Measurements from ENCODE around the gene RUNDC1.
"Not testable (repeated sequence)": the region's sequence is repeated elsewhere in the genome, so short reads cannot be mapped to it uniquely, and the experiment has no call there.

The RUNDC1 gene

DNA sequence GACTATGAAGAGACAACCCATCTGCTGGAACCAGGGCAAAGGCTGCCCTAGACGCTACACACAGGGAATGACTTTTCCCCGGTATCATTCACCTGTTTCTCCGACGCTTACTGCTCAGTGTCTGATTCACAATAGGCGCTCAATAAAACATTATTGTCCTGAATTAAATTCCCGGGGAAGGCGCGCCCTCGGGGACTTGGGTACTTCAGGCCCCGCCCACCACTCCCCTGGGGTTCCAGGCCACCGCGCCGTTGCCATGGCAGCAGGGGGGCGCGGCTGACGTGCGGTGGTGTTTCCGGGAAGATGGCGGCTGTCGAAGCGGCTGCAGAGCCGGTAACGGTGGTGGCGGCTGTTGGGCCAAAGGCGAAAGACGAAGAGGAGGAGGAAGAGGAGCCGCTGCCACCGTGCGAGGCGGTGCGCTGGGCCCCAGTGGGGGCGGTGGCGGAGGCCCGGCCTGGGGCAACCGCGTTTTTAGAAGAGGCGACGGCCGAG, at the start of gene RUNDC1:
Gene RUNDC1 (plus strand): TSS at position 292 of the 492 bp plus-strand sequence. CDS start 12 bp downstream, at position 304.
- peak; percentile 88 to 90 for DNase-seq (ENCODE audit: low read depth in 2 of 2)

DNA sequence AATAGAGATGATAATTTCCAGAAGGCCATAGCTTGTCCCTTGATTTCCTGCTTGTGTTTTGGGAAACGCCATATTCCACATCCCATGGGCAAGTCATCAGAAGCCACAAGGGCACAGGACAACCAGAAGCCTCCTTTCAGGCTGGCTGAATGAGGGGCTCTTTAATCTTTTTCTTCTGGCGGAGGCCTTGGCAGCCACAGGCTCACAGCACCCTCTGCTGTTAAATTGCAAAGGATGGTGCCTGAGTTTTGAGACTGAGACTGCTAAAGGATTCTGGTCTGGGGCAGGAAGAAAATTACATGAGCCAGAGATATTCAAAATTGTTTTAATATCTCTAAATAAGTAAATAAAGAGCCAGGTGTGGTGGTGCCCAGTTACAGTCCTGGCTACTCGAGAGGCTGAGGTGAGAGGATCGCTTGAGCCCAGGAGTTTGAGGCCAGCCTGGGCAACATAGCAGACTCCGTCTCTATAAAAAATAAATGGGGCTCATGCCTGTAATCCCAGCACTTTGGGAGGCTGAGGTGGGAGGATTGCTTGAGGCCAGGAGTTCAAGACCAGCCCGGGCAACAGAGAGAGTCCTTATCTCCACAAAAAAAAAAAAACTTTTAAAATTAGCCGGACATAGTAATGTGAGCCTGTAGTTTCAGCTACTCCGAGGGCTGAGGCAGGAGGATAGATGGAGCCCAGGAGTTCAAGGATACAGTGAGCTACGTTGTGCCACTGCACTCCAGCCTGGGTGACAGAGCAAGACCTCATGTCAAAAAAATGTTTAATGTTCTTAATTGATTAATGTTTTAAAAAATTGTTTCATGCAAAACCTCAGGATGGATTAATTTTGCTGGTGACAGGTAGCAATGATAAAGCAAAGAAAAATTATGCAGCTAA, 42.4 kb upstream of the RUNDC1 start:
- peak; percentile 3 to 9 for DNase-seq (ENCODE audit: low read depth in 2 of 2)

DNA sequence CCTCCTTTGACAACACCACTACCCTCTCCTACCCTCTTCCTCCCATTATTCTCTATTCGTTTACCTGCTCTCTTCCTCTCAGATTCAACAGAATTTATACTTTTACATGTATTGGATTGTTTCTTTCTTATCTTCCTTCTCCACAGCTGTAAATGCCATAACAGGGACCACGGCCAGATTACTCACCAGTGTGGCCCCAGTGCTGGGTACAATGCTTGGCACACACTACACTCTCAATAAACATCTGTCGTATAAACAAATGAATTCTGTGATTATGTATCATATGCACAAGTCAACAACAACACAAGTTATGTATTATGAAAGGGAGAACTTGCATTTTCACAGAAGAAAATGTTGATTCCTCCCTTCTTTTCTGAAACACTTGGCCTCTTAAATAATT, 36.2 kb upstream of the RUNDC1 start:
- no peak for DNase-seq (ENCODE audit: low read depth in 2 of 2)

DNA sequence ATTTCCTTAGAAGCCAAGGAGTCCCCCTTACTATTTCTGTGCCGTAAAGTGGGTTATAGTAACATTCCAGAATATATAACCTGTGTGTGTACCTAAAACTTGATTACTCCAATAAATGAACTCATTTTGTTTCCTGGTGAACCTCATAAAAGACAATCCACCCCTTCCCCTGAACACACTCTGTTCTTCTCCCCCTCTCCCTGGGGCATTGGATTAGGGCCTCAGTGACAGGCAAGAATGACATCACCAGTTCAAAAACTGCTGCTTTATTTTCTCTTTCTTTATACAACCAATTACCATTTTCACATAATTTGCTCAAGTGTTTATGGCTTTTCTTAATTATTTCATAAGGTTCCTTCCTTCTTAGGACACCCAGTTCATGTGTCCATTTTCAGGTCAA, 33.6 kb upstream of the RUNDC1 start:
- no peak for DNase-seq (ENCODE audit: low read depth in 2 of 2)

DNA sequence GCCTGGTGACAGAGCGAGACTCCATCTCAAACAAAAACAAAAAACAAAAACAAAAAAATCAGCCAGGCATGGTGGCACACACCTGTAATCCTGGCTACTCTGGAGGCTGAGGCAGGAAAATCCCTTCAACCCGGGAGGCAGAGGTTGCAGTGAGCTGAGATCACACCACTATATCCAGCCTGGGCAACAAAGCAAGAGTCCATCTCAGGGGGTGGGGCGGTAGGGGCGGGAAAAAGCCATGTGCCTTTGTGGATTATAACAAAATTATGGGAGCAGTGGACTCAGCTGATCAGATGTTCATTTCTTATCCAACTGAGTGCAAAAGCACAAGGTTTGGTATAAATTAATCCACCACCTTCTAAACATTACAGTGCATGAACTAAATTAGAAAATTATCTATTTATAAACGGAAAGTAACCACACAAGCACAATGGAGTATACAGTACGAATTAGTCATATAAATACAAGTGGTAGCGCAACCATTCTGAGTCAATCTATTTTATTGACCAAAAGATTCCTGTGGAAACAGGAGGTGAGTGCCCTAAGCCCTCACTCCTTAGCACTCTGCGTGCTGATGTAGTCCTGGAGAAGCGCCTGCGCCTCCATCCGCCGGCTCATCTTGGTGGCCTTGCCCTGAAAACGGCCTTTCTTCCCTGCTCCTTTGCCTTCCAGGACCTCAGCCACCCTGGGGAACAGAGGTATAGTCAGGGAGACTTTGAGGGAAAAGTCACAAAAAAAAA, 30.2 kb upstream of the RUNDC1 start:
- DNase-seq (ENCODE audit: low read depth in 2 of 2), result no peak

DNA sequence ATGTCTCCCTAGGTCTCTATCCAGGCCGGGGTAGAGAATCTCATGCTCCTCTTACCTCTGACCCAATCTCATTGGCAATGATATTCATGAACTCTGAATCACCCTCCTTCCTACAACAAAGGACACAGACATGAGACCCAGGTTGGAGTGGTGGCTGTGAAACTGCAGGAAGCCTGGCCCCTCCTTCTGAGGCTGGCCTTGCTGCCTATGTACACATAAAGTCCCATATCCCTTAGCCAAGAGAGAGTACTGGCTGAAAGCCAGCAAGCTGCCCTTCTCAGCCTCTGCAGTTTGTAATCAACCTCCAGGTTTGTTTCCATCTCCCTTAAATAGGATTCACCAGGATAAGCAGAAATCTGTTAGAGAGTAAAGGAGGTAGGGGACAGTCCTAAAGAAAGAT, 26.7 kb upstream of the RUNDC1 start:
- no peak for DNase-seq (ENCODE audit: low read depth in 2 of 2)

DNA sequence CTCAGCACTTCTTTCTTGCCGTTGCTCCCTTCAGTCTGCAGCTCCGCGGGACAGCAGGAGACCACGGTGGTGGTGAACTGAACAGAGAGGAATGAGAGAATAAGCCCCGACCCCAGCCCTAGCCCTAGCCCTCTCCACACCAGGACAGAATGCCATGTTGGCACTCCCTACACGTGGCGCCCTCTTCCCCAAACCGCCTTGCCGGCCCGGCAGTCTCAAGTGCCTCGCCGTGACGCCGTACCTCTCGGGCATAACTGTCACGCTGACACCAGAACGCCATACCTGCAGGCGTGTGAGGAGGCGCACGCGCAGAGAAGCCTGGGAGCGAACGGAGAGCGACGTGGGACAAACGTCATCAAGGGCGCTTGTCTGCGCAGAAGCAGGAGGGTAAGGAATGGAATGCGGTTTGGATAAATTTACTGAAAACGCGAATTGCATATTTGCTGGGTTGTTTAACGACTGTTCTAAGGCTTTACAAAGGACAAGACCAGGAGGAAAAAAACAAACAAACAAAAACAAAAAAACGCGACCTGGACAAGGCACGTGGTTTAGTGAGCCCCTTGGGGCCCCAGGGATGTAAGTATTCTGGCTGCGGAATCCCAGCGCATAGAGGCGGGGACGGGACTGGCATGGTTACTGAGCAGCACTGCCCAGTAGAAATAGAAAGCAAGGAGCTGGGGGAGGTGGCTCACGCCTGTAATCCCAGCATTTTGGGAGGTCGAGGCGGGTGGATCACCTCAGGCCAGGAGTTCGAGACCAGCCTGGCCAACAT, 16.0 kb upstream of the RUNDC1 start, which contains the start of gene AARSD1:
Gene AARSD1 (minus strand): TSS at position 294 of the 772 bp plus-strand sequence. CDS start 14 bp downstream, at position 280.
- peak; percentile 85 to 87 for DNase-seq (ENCODE audit: low read depth in 2 of 2)

DNA sequence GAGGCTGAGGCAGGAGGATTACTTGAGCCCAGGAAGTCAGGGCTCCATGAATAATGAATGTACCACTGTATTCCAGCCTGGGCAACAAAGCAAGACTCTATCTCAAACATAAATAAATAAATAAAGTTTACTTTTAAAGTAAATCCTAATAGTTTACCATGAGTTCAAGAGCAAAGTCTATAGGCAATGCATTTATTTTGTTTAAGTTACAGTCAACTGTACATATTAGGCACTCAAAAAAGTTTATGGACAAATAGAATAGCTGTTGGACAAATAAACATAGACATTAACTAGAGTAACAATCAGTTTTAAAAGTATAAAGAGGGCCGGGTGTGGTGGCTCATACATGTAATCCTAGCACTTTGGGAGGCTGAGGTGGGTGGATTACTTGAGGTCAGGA, 12.4 kb upstream of the RUNDC1 start:
- no peak for DNase-seq (ENCODE audit: low read depth in 2 of 2)

DNA sequence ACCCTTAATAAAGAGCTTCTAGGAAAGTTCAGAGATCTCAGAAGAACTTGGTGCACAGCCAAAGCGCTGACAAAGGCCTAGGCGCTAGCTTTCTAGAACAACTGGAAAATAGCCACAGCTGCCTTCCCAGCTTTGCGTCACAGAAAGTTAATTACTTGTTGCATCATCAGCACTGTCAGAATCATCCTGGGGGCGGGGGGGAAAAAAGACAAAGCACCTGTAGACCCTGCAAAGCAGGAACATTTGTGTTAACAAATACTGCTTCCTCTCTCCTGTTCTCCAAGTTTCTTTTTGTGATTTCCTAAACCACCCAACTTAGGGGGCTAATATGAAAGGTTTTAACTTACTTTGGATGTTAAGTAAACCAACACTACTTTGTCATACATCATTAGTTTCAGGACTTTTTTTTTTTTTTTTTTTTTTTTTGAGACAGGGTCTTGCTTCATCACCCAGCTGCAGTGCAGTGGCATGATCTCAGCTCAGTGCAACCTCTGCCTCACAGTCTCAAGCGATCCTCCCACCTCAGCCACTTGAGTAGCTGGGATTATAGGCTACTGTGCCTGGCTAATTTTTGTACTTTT, 11.3 kb upstream of the RUNDC1 start:
- no peak for DNase-seq (ENCODE audit: low read depth in 2 of 2)

DNA sequence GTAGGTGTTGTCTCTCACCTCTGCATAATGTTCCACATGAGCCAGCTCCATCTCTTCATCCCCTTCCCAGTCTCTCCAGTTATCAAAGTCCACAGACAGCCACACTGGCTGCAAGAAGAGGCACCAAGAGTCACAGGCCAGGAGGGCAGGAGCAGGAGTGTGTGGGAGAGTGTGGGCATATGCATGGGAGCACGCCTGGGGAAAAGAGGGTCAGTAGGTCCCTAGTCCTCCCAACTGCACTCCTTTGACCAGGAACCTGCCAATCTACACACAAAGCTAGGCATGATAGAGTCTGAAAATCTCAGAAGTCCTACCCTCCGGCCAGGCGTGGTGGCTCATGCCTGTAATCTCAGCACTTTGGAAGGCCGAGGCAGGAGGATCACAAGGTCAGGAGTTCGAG, 8.8 kb upstream of the RUNDC1 start:
- no peak for DNase-seq (ENCODE audit: low read depth in 2 of 2)

DNA sequence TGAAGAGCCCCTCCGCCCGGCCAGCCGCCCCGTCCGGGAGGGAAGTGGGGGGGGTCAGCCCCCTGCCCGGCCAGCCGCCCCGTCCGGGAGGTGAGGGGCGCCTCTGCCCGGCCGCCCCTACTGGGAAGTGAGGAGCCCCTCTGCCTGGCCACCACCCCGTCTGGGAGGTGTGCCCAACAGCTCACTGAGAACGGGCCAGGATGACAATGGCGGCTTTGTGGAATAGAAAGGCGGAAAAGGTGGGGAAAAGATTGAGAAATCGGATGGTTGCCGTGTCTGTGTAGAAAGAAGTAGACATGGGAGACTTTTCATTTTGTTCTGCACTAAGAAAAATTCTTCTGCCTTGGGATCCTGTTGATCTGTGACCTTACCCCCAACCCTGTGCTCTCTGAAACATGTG, 7.0 kb upstream of the RUNDC1 start:
- not testable (repeated sequence) for DNase-seq (ENCODE audit: low read depth in 2 of 2)

DNA sequence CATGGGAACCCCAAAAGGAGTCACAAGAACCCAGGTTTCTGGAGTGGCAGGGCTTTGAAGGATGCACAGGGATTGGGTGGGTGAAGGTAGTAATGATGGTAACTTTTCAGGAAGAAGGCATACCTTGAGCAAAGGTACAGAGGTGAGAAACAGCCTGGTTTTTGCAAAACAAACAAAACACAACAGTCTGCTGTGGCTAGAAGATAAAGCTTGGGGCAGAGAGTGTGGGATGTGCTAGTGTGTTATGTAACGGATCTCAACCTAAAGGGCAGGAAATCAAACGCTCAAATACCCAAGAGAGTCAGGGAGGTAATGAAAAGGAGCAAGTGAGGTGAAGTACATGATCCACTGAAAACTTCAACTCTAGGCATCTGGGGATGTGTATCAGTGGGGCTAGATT, 5.1 kb upstream of the RUNDC1 start:
- DNase-seq (ENCODE audit: low read depth in 2 of 2), result no peak

DNA sequence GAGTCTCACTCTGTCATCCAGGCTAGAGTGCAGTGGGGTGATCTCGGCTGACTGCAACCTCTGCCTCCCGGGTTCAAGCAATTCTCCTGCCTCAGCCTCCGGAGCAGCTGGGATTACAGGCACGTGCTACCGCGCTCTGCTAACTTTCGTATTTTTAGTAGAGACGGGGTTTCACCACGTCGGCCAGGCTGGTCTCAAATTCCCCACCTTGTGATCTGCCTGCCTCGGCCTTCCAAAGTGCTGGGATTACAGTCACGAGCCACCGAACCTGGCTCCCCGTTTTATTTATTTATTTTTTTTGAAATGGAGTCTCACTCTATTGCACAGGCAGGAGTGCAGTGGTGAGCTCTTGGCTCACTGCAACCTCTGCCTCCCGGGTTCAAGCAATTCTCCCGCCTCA, 4.7 kb upstream of the RUNDC1 start:
- DNase-seq (ENCODE audit: low read depth in 2 of 2), result not testable (repeated sequence)

DNA sequence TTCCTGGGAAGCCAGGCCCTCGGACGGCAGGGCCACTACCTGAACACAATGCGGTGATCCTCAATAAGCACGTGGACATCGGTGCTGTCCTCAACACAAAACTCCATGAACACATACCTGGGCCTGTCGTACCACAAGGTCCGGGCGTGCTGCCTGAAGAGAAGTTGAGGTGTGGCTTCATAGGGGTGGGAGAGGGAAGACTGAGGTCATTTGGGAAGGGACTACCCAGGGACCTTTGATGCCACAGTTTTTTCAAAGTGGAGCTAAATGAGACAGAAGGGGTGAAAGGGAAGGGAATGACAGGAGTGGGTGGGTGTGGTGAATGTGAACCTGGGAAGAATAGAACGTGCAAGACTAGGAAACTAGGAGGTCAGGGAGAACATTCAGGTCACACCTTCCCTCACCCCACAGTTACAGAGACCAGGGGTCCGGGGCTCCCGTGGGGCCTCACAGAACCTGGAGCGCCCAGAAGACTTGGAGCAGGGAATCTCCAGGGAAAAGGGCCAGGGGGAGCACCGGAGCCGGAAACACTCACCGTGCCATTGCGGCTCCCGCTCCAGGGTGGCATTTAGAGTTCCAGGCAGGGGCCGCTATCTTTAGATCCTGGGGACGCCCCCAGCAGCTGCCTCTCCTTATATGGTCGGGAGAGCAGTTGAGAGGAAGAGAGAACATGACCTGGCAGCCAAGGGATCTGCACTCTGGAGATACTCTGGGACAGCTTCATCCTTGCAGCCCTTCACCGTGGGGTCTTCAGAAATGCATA, 673 bp upstream of the RUNDC1 start, which contains the start of gene PTGES3L:
Gene PTGES3L (minus strand): TSS at position 570 of the 763 bp plus-strand sequence. CDS start 27 bp downstream, at position 543.
- peak in 1 of 2 donors; percentile 18 for DNase-seq (ENCODE audit: low read depth in 2 of 2)

DNA sequence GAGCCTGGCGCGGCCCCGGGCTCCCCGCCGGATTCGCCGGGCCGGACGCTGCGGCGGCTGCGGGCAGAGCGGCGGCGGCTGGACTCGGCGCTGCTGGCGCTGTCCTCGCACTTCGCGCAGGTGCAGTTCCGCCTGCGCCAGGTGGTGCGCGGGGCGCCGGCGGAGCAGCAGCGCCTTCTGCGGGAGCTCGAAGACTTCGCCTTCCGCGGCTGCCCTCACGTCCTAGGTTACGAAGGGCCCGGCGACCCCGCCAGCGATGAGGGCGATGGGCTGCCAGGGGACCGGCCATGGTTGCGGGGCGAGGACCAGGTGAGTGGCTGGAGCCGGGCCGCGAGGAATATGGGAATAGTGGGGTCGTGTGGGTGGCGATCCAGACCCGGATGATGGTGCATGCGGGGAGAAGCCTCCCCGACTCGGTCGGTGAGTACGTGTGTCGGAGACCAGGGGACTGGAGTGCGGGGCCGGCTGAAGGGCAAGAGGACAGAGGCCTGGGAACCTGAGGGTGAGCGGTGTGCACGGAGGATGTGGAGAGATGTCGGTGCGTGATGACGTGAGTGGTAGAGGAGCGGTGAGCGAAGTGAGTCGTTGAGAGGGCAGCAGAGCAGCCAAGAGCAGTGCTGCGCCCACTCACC, 517 bp downstream of the RUNDC1 start:
- DNase-seq (ENCODE audit: low read depth in 2 of 2), result peak; percentile 57 to 68

DNA sequence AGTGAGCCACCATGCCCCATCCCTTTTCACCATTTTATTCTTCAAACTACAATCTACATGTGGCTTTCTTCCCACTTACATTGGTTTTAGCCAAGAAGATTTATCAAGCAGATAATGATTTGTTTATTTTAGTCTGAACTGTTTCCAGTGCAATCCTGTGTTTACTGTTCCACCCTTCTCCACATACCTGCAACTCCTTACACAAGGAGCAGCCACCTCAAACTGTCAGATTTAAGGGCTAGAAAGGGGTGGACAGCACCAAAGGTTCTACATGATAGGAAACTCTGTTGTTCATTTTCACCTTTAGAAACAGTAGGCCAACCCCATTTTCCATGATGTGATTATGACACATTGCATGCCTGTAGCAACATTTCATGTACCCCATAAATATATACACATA, 1.9 kb downstream of the RUNDC1 start:
- no peak for DNase-seq (ENCODE audit: low read depth in 2 of 2)

DNA sequence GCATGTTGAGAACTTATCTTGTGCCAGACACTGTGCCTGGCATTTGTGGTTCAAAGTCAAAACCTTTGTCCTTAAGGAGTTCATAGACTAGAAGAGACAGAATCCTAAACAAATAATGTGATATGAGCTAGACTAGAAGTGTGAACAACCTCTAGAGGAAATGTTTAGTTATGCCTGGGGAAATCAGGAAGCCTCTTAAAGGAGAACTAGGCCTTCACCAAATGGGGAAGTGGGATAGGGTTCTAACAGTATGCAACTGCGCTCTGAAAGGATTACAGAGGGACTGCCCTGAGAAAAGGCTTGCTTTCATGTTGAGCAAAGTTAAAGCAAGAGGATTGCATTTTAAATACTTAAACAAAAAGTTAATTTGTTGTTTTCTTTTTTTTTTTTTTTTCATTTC, 4.9 kb downstream of the RUNDC1 start:
- no peak for DNase-seq (ENCODE audit: low read depth in 2 of 2)

DNA sequence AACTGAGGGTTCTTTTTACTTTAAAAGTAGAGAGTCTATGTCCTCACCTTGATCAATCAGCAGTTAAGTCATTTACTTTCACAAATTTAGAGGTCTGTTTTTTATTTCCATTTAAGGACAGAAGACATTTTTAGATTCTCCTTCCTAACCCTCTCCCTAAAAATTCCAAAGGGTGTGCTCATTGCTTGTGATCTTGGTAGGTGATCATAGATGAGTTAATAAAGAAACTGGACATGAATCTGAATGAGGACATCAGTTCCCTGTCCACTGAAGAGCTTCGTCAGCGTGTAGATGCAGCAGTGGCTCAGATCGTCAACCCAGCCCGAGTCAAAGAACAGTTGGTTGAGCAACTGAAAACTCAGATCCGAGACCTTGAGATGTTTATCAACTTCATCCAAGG, 8.8 kb downstream of the RUNDC1 start:
- DNase-seq (ENCODE audit: low read depth in 2 of 2), result no peak

DNA sequence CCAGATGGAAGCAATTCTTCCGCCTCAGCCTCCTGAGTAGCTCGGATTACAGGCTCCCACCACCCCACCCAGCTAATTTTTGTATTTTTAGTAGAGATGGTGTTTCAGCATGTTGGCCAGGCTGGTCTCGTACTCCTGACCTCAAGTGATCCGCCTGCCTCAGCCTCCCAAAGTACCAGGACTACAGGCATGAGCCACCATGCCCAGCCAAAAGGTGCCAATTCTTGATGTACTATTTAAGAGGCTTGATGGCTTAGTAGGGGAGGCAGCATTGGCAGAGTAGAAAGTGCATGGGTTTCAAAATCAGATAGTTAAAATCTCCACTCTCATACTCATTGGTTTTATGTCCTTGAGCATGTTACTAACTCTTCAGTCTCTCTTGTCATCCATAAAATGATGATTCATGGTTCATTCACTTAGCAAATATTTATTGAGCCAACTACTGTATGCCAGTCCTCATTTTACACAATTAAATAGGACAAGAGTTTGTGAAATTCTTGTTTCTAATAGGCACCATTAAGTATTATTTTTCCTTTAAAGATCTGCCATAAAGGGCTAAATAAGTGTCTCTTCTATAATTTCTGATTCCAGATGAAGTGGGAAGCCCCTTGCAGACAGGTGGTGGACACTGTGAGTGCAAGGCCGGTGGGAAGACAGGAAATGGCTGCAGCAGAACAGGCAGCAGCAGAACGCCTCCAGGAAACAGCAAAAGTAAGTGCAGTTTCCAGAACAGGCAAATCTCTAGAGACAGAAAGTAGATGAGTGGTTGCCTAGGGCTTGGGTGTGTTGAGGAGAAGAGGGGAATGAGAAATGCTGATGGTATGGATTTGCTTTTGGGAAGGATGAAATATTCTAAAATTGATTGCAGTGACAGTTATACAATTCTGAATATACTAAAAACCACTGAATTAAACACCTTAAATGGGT, 9.6 kb downstream of the RUNDC1 start:
- DNase-seq (ENCODE audit: low read depth in 2 of 2), result no peak

Data from stimulated activated CD8-positive, alpha-beta memory T cell treated with anti-CD3 and anti-CD28 coated beads, Interleukin-15, amount 100 ng/mL, for 48 hours (primary cell).